ENCODE results near the gene WFDC11. TPM values are rescaled to one million over a fixed set of nuclear protein-coding genes. Genes with fewer than 3 reads are reported as not detected.
"Not testable (repeated sequence)": the region's sequence is repeated elsewhere in the genome, so short reads cannot be mapped to it uniquely, and the experiment has no call there.

The WFDC11 gene
- total and polyA plus RNA-seq, 2 experiments from 2014 or later = not detected

DNA sequence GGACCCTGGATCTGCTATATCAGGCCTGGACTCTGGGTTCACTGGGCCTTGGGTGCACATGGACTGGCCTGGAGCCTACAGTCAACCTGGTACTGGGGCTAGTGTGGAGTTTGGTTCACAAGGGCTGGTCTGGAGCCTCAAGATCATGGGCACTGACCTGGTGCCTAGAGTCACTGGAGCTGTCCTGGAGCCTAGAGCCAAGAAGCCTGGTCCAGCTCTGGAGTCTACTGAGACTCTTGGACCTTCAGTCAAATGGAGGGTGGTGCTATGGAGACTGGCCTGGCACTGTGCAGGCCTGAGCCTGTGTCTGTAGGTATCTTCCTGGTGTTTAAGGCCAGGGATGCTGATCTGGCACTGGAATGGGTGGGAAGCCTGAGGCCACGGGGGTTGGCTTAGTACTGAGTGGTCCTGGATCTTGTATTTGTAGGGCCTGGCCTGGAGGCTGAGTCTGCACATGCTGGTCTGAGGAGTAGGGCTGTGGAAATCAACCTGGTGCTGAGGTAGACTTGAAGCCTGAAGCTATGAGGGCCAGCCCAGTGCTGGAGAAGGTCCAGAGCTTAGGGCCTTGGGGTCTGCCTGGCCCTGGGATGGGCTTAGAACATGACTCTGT lies 22.5 kb downstream of the WFDC11 start:
- Histone ChIP-seq H3K36me3 (replicated peaks; ENCODE audit: insufficient read depth, low read depth) (no peaks in the 10 kb centered on the region), H3K9me3 (ENCODE audit: low read depth) (no peaks in the 10 kb centered on the region), H3K4me3 (no peak overlapping the region), H3K27ac (no peak overlapping the region), H3K27me3 (no peaks in the 10 kb centered on the region), H4K20me1 (ENCODE audit: insufficient read depth, poor library complexity, severe bottlenecking) (no peaks in the 10 kb centered on the region), H3K79me2 (no peaks in the 10 kb centered on the region), H3K9me2 (replicated peaks; ENCODE audit: insufficient read depth) (no peaks in the 10 kb centered on the region), H3K4me2 (no peak overlapping the region), H2AFZ (no peak overlapping the region), H3K4me1 (ENCODE audit: insufficient read depth) (no peaks in the 10 kb centered on the region)
- no peak for DNase-seq (ENCODE audit: low spot score)
- WGBS (ENCODE audit: low lambda C conversion rate, missing lambda C conversion rate) = 81% methylated on average over 1 of the region's 1 CpG
- no peak for TF ChIP-seq EZH2phosphoT487 (IDR thresholded peaks at IDR 0.05; ENCODE audit: low read depth, severe bottlenecking, unreplicated experiment)
- TF ChIP-seq, protein P1, sequence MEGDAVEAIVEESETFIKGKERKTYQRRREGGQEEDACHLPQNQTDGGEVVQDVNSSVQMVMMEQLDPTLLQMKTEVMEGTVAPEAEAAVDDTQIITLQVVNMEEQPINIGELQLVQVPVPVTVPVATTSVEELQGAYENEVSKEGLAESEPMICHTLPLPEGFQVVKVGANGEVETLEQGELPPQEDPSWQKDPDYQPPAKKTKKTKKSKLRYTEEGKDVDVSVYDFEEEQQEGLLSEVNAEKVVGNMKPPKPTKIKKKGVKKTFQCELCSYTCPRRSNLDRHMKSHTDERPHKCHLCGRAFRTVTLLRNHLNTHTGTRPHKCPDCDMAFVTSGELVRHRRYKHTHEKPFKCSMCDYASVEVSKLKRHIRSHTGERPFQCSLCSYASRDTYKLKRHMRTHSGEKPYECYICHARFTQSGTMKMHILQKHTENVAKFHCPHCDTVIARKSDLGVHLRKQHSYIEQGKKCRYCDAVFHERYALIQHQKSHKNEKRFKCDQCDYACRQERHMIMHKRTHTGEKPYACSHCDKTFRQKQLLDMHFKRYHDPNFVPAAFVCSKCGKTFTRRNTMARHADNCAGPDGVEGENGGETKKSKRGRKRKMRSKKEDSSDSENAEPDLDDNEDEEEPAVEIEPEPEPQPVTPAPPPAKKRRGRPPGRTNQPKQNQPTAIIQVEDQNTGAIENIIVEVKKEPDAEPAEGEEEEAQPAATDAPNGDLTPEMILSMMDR (IDR thresholded peaks at IDR 0.05; ENCODE audit: poor library complexity) = no peak
- TF ChIP-seq EZH2 (IDR thresholded peaks at IDR 0.05; ENCODE audit: borderline replicate concordance) = no peak

DNA sequence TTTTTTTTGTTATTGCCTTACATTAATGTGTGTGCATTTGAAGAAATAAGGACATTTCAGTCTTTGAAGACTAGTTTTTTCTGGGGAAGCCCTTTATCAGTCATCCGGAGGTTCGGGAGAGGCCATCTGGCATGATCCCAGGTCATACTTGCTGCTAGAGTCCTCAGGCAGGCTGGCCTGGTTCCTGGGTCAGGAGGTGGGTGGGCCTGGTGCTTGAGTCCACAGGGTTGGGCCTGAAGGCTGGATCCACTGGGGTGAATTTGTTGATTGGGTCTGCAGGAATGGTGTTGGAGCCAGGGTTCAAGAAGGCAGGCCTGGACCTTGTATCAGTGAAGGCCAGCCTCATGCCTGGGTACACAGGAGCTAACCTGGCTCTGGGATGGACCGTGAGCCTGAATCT lies 23.2 kb downstream of the WFDC11 start:
- Histone ChIP-seq H3K36me3 (replicated peaks; ENCODE audit: insufficient read depth, low read depth) (no peaks in the 10 kb centered on the region), H3K4me3 (no peak overlapping the region), H4K20me1 (ENCODE audit: insufficient read depth, poor library complexity, severe bottlenecking) (no peaks in the 10 kb centered on the region), H3K4me2 (no peak overlapping the region), H2AFZ (no peak overlapping the region), H3K79me2 (no peaks in the 10 kb centered on the region), H3K27ac (no peak overlapping the region), H3K9me2 (replicated peaks; ENCODE audit: insufficient read depth) (no peaks in the 10 kb centered on the region), H3K9me3 (ENCODE audit: low read depth) (no peaks in the 10 kb centered on the region), H3K27me3 (no peaks in the 10 kb centered on the region), H3K4me1 (ENCODE audit: insufficient read depth) (no peaks in the 10 kb centered on the region)
- DNase-seq (ENCODE audit: low spot score) = no peak
- 97% methylated on average over 3 of the region's 3 CpGs for WGBS (ENCODE audit: low lambda C conversion rate, missing lambda C conversion rate)
- TF ChIP-seq EZH2 (IDR thresholded peaks at IDR 0.05; ENCODE audit: borderline replicate concordance) (no peak), EZH2phosphoT487 (IDR thresholded peaks at IDR 0.05; ENCODE audit: low read depth, severe bottlenecking, unreplicated experiment) (no peak)
- TF ChIP-seq, protein P1 (IDR thresholded peaks at IDR 0.05; ENCODE audit: poor library complexity) = no peak

DNA sequence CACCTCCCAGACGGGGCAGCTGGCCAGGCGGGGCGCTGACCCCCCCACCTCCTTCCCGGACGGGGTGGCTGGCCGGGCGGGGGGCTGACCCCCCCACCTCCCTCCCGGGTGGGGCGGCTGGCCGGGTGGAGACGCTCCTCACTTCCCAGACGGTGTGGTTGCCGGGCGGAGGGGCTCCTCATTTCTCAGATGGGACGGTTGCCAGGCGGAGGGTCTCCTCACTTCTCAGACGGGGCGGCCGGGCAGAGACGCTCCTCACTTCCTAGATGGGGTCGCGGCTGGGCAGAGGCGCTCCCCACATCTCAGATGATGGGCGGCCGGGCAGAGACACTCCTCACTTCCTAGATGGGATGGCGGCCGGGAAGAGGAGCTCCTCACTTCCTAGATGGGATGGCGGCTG lies 24.2 kb downstream of the WFDC11 start:
- not testable (repeated sequence) for H3K4me1 ChIP-seq (ENCODE audit: insufficient read depth); H3K36me3 ChIP-seq (replicated peaks; ENCODE audit: insufficient read depth, low read depth); H4K20me1 ChIP-seq (ENCODE audit: insufficient read depth, poor library complexity, severe bottlenecking); H2AFZ ChIP-seq; H3K9me2 ChIP-seq (replicated peaks; ENCODE audit: insufficient read depth); H3K4me3 ChIP-seq; DNase-seq (ENCODE audit: low spot score); H3K27ac ChIP-seq; H3K79me2 ChIP-seq; H3K9me3 ChIP-seq (ENCODE audit: low read depth); H3K27me3 ChIP-seq; H3K4me2 ChIP-seq
- 93% methylated on average over 10 of the region's 28 CpGs for WGBS (ENCODE audit: low lambda C conversion rate, missing lambda C conversion rate)

DNA sequence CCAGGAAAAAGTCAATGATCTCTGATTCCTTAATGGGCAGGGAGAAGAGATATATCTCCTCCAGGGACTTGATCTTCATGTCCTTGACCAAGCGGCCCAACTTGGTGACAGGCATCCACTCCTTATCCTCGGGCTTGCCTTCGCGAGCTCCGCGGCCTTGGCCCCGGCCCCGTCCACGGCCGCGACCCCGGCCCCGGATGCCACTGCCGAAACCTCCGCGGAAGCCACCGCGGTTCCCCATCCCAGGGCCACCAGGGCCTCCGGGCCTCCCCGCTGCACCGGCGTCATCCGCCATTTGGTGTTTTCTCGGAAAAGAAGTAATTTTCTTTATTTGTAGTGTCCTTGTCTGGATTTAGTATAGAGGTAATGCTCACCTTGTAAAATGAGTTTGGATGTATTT lies 29.0 kb downstream of the WFDC11 start:
- H4K20me1 ChIP-seq (ENCODE audit: insufficient read depth, poor library complexity, severe bottlenecking); H3K9me3 ChIP-seq (ENCODE audit: low read depth); H3K27ac ChIP-seq; H3K27me3 ChIP-seq; H2AFZ ChIP-seq; H3K36me3 ChIP-seq (replicated peaks; ENCODE audit: insufficient read depth, low read depth); H3K79me2 ChIP-seq; H3K4me2 ChIP-seq; H3K9me2 ChIP-seq (replicated peaks; ENCODE audit: insufficient read depth); H3K4me1 ChIP-seq (ENCODE audit: insufficient read depth); H3K4me3 ChIP-seq; DNase-seq (ENCODE audit: low spot score): not testable (repeated sequence)
- WGBS (ENCODE audit: low lambda C conversion rate, missing lambda C conversion rate) = 97% methylated on average over 22 of the region's 24 CpGs
